Measurements from ENCODE around the gene EXOSC6.
"Not testable (repeated sequence)": the region's sequence is repeated elsewhere in the genome, so short reads cannot be mapped to it uniquely, and the experiment has no call there.

EXOSC6 gene

GRCh38 chr16:70199170-70199569, 52.6 kb downstream of the EXOSC6 start:
- DNase-seq (ENCODE audit: low read depth in 2 of 2) = not testable (repeated sequence)

- not testable (repeated sequence) for DNase-seq (ENCODE audit: low read depth in 2 of 2)
These were observed 53.1 kb downstream of the EXOSC6 start for GRCh38 chr16:70198666-70199065.

- DNase-seq (ENCODE audit: low read depth in 2 of 2) = not testable (repeated sequence)
These were observed 53.5 kb downstream of the EXOSC6 start for GRCh38 chr16:70198230-70198629.

GRCh38 chr16:70197611-70198010, 54.1 kb downstream of the EXOSC6 start:
- DNase-seq (ENCODE audit: low read depth in 2 of 2) = not testable (repeated sequence)

Data from stimulated activated CD4-positive, alpha-beta T cell treated with anti-CD3 and anti-CD28 coated beads, Interleukin-15, amount 100 ng/mL, for 48 hours (primary cell).